SW480 (cell line): ENCODE results near the gene GGA1.

ENCODE experiments used
- DNase-seq: peaks from one replicate; pipeline ENCODE4 v3.0.0-alpha.2; 2016; ENCODE audit warnings: low spot score

GGA1 gene

GRCh38 chr22:37608477-37609239 is at the start of gene GGA1:
Gene GGA1 (plus strand): TSS chr22:37608834. CDS start chr22:37608861, 27 bp downstream.
- DNase-seq, result peak; percentile 94

GRCh38 chr22:37559521-37559900 is 49.1 kb upstream of the GGA1 start:
- no peak for DNase-seq

GRCh38 chr22:37559901-37560607 is 48.6 kb upstream of the GGA1 start, which contains the start of gene CDC42EP1:
Gene CDC42EP1 (plus strand): TSS chr22:37560480. CDS start chr22:37566350, 5,870 bp downstream.
- peak; percentile 68 for DNase-seq

GRCh38 chr22:37560608-37561211 is 47.9 kb upstream of the GGA1 start:
- no peak for DNase-seq

- peak; percentile 81 for DNase-seq
Observed at GRCh38 chr22:37561212-37562048, 47.2 kb upstream of the GGA1 start.

GRCh38 chr22:37562049-37562875 is 46.4 kb upstream of the GGA1 start:
- no peak for DNase-seq

GRCh38 chr22:37563153-37564081 is 45.2 kb upstream of the GGA1 start:
- peak; percentile 91 for DNase-seq

- DNase-seq, result no peak
Observed at GRCh38 chr22:37564111-37564711, 44.4 kb upstream of the GGA1 start.

- no peak for DNase-seq
Observed at GRCh38 chr22:37565830-37566229, 42.8 kb upstream of the GGA1 start.

- DNase-seq, result no peak
Observed at GRCh38 chr22:37566329-37566837, 42.3 kb upstream of the GGA1 start.

- DNase-seq, result peak; percentile 84
Observed at GRCh38 chr22:37566903-37567798, 41.5 kb upstream of the GGA1 start.

- no peak for DNase-seq
Observed at GRCh38 chr22:37568012-37568411, 40.6 kb upstream of the GGA1 start.

- DNase-seq, result no peak
Observed at GRCh38 chr22:37568448-37569008, 40.1 kb upstream of the GGA1 start.

- no peak for DNase-seq
Observed at GRCh38 chr22:37569009-37569920, 39.4 kb upstream of the GGA1 start.

- no peak for DNase-seq
Observed at GRCh38 chr22:37569921-37570660, 38.5 kb upstream of the GGA1 start.

- no peak for DNase-seq
Observed at GRCh38 chr22:37570661-37570976, 38.0 kb upstream of the GGA1 start.
